BJ (cell line): ENCODE data around the gene DAP. TPM values are rescaled to one million over a fixed set of nuclear protein-coding genes. Genes with fewer than 3 reads are reported as not detected.
"Not testable (repeated sequence)": the region's sequence is repeated elsewhere in the genome, so short reads cannot be mapped to it uniquely, and the experiment has no call there.

ENCODE experiments used
- CTCF ChIA-PET: fragments of 350-600 bp; formaldehyde crosslinking; extraction: SDS; loops from one replicate; lab custom pipeline; 2021; ENCODE audit warnings: antibody characterized with exemption, inconsistent platforms; lab: Yijun Ruan, JAX
- POLR2A ChIA-PET: fragments of 300-600 bp; sonication (Branson Sonifier 250); formaldehyde crosslinking; extraction: SDS; loops from one replicate; lab custom pipeline; 2021; ENCODE audit warnings: antibody characterized with exemption; lab: Charles Lee
- DNase-seq: peaks from one replicate; pipeline ENCODE4 v3.0.0-alpha.2; 2011; ENCODE audit warnings: low read depth
- H3K27me3 ChIP-seq: 2 replicates; pipeline ENCODE4 v1.6.0; 2011; ENCODE audit warnings: low read length; ENCODE audit not compliant: control insufficient read depth, insufficient read depth
- H3K36me3 ChIP-seq: 2 replicates; pipeline ENCODE4 v1.5.1; 2011; ENCODE audit warnings: low read length; ENCODE audit not compliant: control insufficient read depth, insufficient read depth
- H3K4me3 ChIP-seq: 2 replicates; pipeline ENCODE4 v1.5.1; 2011; ENCODE audit warnings: low read depth, mild to moderate bottlenecking, control low read depth, low read length
- polyA plus RNA-seq: library from polyadenylated mRNA; depleted of rRNA; stranded (reverse); fragments of >200 nt; gene quantifications from 2 replicates; pipeline ENCODE4 v1.2.3, GENCODE V29; 2011
- TF ChIP-seq, protein P1 (sequence below): IDR thresholded peaks from 2 replicates; pipeline ENCODE4 v1.5.1; 2011; ENCODE audit warnings: low read depth, mild to moderate bottlenecking, control low read depth, inconsistent platforms, low read length, moderate library complexity; ENCODE audit not compliant: insufficient read depth

DAP gene
- polyA plus RNA-seq, 1 experiment, result 95.6 TPM

GRCh38 chr5:10725636-10726035 is 35.4 kb downstream of the DAP start:
- POLR2A ChIA-PET, result no interaction called here
- TF ChIP-seq, protein P1, sequence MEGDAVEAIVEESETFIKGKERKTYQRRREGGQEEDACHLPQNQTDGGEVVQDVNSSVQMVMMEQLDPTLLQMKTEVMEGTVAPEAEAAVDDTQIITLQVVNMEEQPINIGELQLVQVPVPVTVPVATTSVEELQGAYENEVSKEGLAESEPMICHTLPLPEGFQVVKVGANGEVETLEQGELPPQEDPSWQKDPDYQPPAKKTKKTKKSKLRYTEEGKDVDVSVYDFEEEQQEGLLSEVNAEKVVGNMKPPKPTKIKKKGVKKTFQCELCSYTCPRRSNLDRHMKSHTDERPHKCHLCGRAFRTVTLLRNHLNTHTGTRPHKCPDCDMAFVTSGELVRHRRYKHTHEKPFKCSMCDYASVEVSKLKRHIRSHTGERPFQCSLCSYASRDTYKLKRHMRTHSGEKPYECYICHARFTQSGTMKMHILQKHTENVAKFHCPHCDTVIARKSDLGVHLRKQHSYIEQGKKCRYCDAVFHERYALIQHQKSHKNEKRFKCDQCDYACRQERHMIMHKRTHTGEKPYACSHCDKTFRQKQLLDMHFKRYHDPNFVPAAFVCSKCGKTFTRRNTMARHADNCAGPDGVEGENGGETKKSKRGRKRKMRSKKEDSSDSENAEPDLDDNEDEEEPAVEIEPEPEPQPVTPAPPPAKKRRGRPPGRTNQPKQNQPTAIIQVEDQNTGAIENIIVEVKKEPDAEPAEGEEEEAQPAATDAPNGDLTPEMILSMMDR, result no peak
- peaks cover 3% of the 10 kb centered on the region; the same call in 1 of the 2 replicates for H3K36me3 ChIP-seq

GRCh38 chr5:10724781-10725507 is 36.1 kb downstream of the DAP start:
- no peaks in the 10 kb centered on the region for H3K27me3 ChIP-seq
- H3K36me3 ChIP-seq, result peaks cover 3% of the 10 kb centered on the region; the same call in 1 of the 2 replicates
- DNase-seq, result no peak
- POLR2A ChIA-PET, result no interaction called here
- no peak overlapping the region for H3K4me3 ChIP-seq
- CTCF ChIA-PET, result interaction anchor here (0.7 kb wide), 2 partner anchors 131 to 134 kb away, joined by 3 read pairs; no protein-coding TSS in a partner anchor
- TF ChIP-seq, protein P1, result 0 out of 2 replicates have a peak, but pooled peaks have one; percentile 18

More at GRCh38 chr5:10725636-10726035, 35.4 kb downstream of the DAP start:
- CTCF ChIA-PET, result interaction anchor here (0.7 kb wide), 2 partner anchors 130 to 133 kb away, joined by 3 read pairs; no protein-coding TSS in a partner anchor
- Histone ChIP-seq H3K27me3 (no peaks in the 10 kb centered on the region), H3K4me3 (no peak overlapping the region)
- no peak for DNase-seq

GRCh38 chr5:10723514-10723913 is 37.5 kb downstream of the DAP start:
- Histone ChIP-seq H3K36me3 (peaks cover 3% of the 10 kb centered on the region; the same call in 1 of the 2 replicates), H3K4me3 (no peak overlapping the region), H3K27me3 (no peaks in the 10 kb centered on the region)
- POLR2A ChIA-PET, result no interaction called here
- CTCF ChIA-PET, result interaction anchor here (0.8 kb wide), 2 partner anchors 16 to 28 kb away, joined by 3 to 4 read pairs; no protein-coding TSS in a partner anchor
- no peak for DNase-seq
- TF ChIP-seq, protein P1, result no peak

DNA sequence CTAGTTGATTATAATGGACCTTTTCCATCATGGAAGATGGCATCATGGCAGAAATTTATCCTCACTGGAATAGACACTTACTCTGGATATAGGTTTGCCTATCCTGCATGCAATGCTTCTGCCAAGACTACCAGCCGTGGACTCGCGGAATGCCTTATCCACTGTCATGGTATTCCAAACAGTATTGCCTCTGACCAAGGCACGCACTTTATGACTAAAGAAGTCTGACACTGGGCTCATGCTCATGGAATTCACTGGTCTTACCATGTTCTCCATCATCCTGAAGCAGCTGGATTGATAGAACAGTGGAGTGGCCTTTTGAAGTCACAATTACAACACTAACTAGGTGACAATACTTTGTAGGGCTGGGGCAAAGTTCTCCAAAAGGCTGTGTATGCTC is 40.3 kb downstream of the DAP start:
- H3K4me3 ChIP-seq, H3K27me3 ChIP-seq, CTCF ChIA-PET, POLR2A ChIA-PET, H3K36me3 ChIP-seq, DNase-seq: not testable (repeated sequence)

GRCh38 chr5:10719965-10720364 is 41.1 kb downstream of the DAP start:
- POLR2A ChIA-PET, result no interaction called here
- peaks cover 8% of the 10 kb centered on the region; the same call in 1 of the 2 replicates for H3K36me3 ChIP-seq
- H3K27me3 ChIP-seq, result no peaks in the 10 kb centered on the region
- CTCF ChIA-PET, result no interaction called here
- no peak overlapping the region for H3K4me3 ChIP-seq
- TF ChIP-seq, protein P1, result no peak
- DNase-seq, result peak; percentile 80

DNA sequence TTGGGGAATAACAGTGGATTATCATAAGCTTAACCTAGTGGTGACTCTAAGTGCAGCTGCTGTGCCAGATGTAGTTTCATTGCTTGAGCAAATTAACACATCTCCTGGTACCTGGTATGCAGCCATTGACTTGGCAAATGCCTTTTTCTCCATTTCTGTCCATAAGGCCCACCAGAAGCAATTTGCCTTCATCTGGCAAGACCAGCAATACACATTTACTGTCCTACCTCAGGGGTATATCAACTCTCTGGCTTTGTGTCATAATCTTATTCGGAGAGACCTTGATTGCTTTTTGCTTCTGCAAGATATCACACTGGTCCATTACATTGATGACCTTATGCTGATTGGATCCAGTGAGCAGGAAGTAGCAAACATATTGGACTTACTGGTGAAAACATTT is 42.4 kb downstream of the DAP start:
- POLR2A ChIA-PET, H3K27me3 ChIP-seq, H3K4me3 ChIP-seq, CTCF ChIA-PET, H3K36me3 ChIP-seq, DNase-seq: not testable (repeated sequence)

DNA sequence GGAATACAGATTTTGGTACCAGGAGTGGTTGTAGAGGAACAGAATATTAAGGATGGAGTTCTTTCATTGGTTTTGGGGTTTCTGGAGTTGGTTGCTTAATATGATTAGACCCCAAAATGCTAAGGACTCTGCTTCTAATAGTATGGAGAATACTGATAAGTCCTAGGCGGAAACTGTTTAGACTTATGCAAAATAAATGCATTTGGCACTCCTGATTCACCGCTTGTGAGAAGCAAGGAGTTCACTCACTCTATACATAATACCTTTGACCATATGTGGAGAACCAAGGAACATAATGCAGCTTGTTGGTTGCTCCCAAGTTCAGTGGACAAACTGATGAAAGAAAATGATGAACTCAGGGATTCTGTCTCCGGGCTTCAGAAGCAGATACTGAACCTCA is 44.2 kb downstream of the DAP start:
- DNase-seq, CTCF ChIA-PET, H3K36me3 ChIP-seq, H3K27me3 ChIP-seq, POLR2A ChIA-PET, H3K4me3 ChIP-seq: not testable (repeated sequence)
